Measurements from ENCODE around the gene AKR1C2. TPM values are rescaled to one million over a fixed set of nuclear protein-coding genes. Genes with fewer than 3 reads are reported as not detected.

AKR1C2 gene
- total RNA-seq, 2 experiments from 2014 or later: not detected

DNA sequence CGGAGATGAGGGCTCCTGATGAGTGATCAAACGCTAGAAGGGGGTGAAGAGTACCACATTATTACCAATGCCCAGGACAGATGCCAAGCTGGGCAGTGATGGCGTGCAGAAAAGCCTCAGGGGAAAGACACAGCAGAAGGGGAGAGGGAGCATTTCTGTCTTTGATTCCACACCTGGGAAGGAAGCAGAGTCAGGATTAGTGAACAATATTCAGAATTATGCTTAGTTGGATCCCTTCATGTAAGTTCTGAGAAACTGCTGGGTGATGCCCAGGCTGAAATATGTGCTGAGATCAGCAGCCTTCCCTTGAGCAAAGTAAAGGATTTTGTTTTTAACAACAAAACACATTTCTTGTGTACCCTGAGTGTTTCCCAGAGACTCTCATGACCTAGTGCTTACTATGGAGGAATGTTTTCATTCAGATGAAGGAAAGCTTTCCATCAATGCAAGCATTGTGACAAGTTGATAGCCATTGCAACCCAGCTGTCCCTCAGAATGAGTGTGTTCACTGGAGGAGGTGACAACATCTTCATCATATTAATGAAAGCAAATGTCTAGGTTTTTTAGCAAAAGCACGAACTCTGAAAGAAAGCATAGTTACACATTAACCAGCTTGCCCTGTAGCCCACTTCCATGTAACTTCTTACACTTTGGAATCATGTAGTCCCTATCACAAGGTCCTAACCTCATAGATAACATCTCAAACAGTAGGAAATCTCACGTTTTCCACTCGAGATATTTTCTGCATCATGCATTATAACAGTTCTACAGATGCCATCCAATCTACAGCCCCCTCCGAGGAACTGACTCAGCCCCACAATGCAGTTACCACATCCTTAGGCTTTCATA, 64.2 kb downstream of the AKR1C2 start:
- Histone ChIP-seq H4K20me1 (ENCODE audit: insufficient read depth, low read length) (no peaks in the 10 kb centered on the region), H3K36me3 (ENCODE audit: insufficient read depth, low read length) (no peaks in the 10 kb centered on the region), H2AFZ (ENCODE audit: low read length) (no peak overlapping the region), H3K9me2 (ENCODE audit: insufficient read depth, low read length) (no peaks in the 10 kb centered on the region), H3K4me3 (ENCODE audit: low read depth, low read length, poor library complexity, severe bottlenecking) (no peak overlapping the region), H3K79me2 (ENCODE audit: insufficient read depth, low read depth, low read length) (no peaks in the 10 kb centered on the region), H3K9me3 (ENCODE audit: low read length) (no peaks in the 10 kb centered on the region), H3K27ac (ENCODE audit: low read depth, low read length, poor library complexity, severe bottlenecking) (no peak overlapping the region), H3K4me2 (ENCODE audit: low read length) (no peak overlapping the region), H3K4me1 (ENCODE audit: insufficient read depth, low read length, poor library complexity, severe bottlenecking) (no peaks in the 10 kb centered on the region)
- ChIA-PET CTCF (ENCODE audit: unreplicated experiment) (no interaction called here), POLR2A (interaction anchor here (0.9 kb wide), 1 partner anchor 33 kb away, joined by 4 read pairs; no protein-coding TSS in a partner anchor)
- intact Hi-C loops (cut with micrococcal nuclease; ENCODE audit: unreplicated experiment): no loop called here
- DNase-seq (ENCODE audit: low spot score): no peak
- BruUV-seq (replicated peaks): no TSS peak
- no peak for TF ChIP-seq EZH2phosphoT487 (IDR thresholded peaks at IDR 0.05; ENCODE audit: borderline replicate concordance, low read depth, low read length)
- TF ChIP-seq, protein P1, sequence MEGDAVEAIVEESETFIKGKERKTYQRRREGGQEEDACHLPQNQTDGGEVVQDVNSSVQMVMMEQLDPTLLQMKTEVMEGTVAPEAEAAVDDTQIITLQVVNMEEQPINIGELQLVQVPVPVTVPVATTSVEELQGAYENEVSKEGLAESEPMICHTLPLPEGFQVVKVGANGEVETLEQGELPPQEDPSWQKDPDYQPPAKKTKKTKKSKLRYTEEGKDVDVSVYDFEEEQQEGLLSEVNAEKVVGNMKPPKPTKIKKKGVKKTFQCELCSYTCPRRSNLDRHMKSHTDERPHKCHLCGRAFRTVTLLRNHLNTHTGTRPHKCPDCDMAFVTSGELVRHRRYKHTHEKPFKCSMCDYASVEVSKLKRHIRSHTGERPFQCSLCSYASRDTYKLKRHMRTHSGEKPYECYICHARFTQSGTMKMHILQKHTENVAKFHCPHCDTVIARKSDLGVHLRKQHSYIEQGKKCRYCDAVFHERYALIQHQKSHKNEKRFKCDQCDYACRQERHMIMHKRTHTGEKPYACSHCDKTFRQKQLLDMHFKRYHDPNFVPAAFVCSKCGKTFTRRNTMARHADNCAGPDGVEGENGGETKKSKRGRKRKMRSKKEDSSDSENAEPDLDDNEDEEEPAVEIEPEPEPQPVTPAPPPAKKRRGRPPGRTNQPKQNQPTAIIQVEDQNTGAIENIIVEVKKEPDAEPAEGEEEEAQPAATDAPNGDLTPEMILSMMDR (conservative IDR thresholded peaks at IDR 0.05; ENCODE audit: low read length): no peak

Small RNAs within 50 kb of the gene (small RNA-seq; reads per million reads assigned to genes)
- 0.42 reads per million for gene RF00096

Other genes with a start within 250 kb of the AKR1C2 start
- gene AKR1E2, start 177.7 kb downstream of the AKR1C2 start, total RNA-seq (2014; rRNA removed; shearing (Covaris generic)): not detected in 2 replicates
- not detected in 2 replicates for gene AKR1E2, start 177.7 kb downstream of the AKR1C2 start, total RNA-seq (2022)
- gene AKR1C1, start 40.4 kb downstream of the AKR1C2 start, total RNA-seq (2014; rRNA removed; shearing (Covaris generic)): not detected in 2 replicates
- gene AKR1C1, start 40.4 kb downstream of the AKR1C2 start, total RNA-seq (2022): not detected in 2 replicates
- not detected in 2 replicates for gene AKR1C3, start 90.6 kb upstream of the AKR1C2 start, total RNA-seq (2014; rRNA removed; shearing (Covaris generic))
- gene AKR1C3, start 90.6 kb upstream of the AKR1C2 start, total RNA-seq (2022): not detected in 2 replicates
- gene AKR1C8, start 181.3 kb upstream of the AKR1C2 start, total RNA-seq (2014; rRNA removed; shearing (Covaris generic)): not detected in 2 replicates
- not detected in 2 replicates for gene AKR1C8, start 181.3 kb upstream of the AKR1C2 start, total RNA-seq (2022)
- gene AKR1C4, start 193.0 kb upstream of the AKR1C2 start, total RNA-seq (2014; rRNA removed; shearing (Covaris generic)): not detected in 2 replicates
- not detected in 2 replicates for gene AKR1C4, start 193.0 kb upstream of the AKR1C2 start, total RNA-seq (2022)